Kidney epithelial cell (primary cell): ENCODE data around the gene RIGI. TPM values are rescaled to one million over a fixed set of nuclear protein-coding genes. Genes with fewer than 3 reads are reported as not detected.
"Not testable (repeated sequence)": the region's sequence is repeated elsewhere in the genome, so short reads cannot be mapped to it uniquely, and the experiment has no call there.

Experiments
- DNase-seq: peaks from one replicate; pipeline ENCODE4 v3.0.0-alpha.2; 2010; ENCODE audit warnings: low read depth
- H3K27me3 ChIP-seq: 2 replicates; pipeline ENCODE4 v1.6.0; 2011; ENCODE audit warnings: low read length; ENCODE audit not compliant: control insufficient read depth, insufficient read depth
- H3K36me3 ChIP-seq: 2 replicates; pipeline ENCODE4 v1.5.1; 2011; ENCODE audit warnings: low read length; ENCODE audit not compliant: control insufficient read depth, insufficient read depth
- H3K4me3 ChIP-seq: 2 replicates; pipeline ENCODE4 v1.5.1; 2011; ENCODE audit warnings: low read depth, mild to moderate bottlenecking, control low read depth, low read length
- CTCF ChIP-seq: IDR thresholded peaks from 2 replicates; pipeline ENCODE4 v1.5.1; 2011; ENCODE audit warnings: mild to moderate bottlenecking, moderate library complexity, low read length, control low read depth, inconsistent platforms; ENCODE audit not compliant: insufficient read depth, poor library complexity, severe bottlenecking
- total RNA-seq: library from RNA; depleted of rRNA; stranded (reverse); fragments of >200 nt; gene quantifications from 2 replicates; pipeline ENCODE4 v1.2.3, GENCODE V29; 2015

Gene RIGI
- total RNA-seq, 1 donor from 2014 or later, result 18.7 TPM

- H3K4me3 ChIP-seq, result peak within 1 kb of the TSS; percentile 77
- TF ChIP-seq CTCF, result no peak
- DNase-seq, result peak; percentile 67
- H3K27me3 ChIP-seq, result no peaks in the 10 kb centered on the region
- no peaks in the 10 kb centered on the region for H3K36me3 ChIP-seq
Observed at GRCh38 chr9:32552172-32552872, 26.3 kb upstream of the RIGI start, which contains the start of the genes SMIM27 and TOPORS. Gene SMIM27, plus strand, starts transcription at chr9:32552327. Its CDS starts 108 bp downstream, at chr9:32552435. Gene TOPORS, minus strand, starts transcription at chr9:32552586. Its CDS starts 150 bp downstream, at chr9:32552436.

GRCh38 chr9:32551276-32552051, 25.5 kb upstream of the RIGI start:
- H3K27me3 ChIP-seq, result no peaks in the 10 kb centered on the region
- TF ChIP-seq CTCF, result no peak
- H3K36me3 ChIP-seq, result no peaks in the 10 kb centered on the region
- H3K4me3 ChIP-seq, result peak overlapping the region; percentile 77
- no peak for DNase-seq

- peak; percentile 3 for TF ChIP-seq CTCF
- H3K4me3 ChIP-seq, result peak overlapping the region; percentile 77
- H3K27me3 ChIP-seq, result no peaks in the 10 kb centered on the region
- no peaks in the 10 kb centered on the region for H3K36me3 ChIP-seq
- peak; percentile 71 for DNase-seq
Observed at GRCh38 chr9:32550562-32551275, 24.7 kb upstream of the RIGI start.

- peak; percentile 39 for TF ChIP-seq CTCF
- Histone ChIP-seq H3K27me3 (no peaks in the 10 kb centered on the region), H3K4me3 (peak overlapping the region; percentile 77), H3K36me3 (no peaks in the 10 kb centered on the region)
- no peak for DNase-seq
Observed at GRCh38 chr9:32550150-32550561, 24.2 kb upstream of the RIGI start.

GRCh38 chr9:32548213-32548612, 22.2 kb upstream of the RIGI start:
- H3K4me3 ChIP-seq, DNase-seq, H3K27me3 ChIP-seq, H3K36me3 ChIP-seq: not testable (repeated sequence)

GRCh38 chr9:32545884-32546283, 19.9 kb upstream of the RIGI start:
- no peak for DNase-seq
- H3K36me3 ChIP-seq, result no peaks in the 10 kb centered on the region
- TF ChIP-seq CTCF, result no peak
- no peaks in the 10 kb centered on the region for H3K27me3 ChIP-seq
- no peak overlapping the region for H3K4me3 ChIP-seq
